Pulmonary artery endothelial cell (primary cell): ENCODE data around the gene PCDH9. TPM values are rescaled to one million over a fixed set of nuclear protein-coding genes. Genes with fewer than 3 reads are reported as not detected.

Experiments used
- DNase-seq: peaks from one replicate; pipeline ENCODE4 v3.0.0-alpha.2; 2011; ENCODE audit warnings: low read depth, low spot score
- total RNA-seq: library from RNA; depleted of rRNA; stranded (reverse); fragments of >200 nt; gene quantifications from 2 replicates; pipeline ENCODE4 v1.2.3, GENCODE V29; 2014

Gene PCDH9
- total RNA-seq, 1 donor from 2014 or later = 2.9 TPM

DNA sequence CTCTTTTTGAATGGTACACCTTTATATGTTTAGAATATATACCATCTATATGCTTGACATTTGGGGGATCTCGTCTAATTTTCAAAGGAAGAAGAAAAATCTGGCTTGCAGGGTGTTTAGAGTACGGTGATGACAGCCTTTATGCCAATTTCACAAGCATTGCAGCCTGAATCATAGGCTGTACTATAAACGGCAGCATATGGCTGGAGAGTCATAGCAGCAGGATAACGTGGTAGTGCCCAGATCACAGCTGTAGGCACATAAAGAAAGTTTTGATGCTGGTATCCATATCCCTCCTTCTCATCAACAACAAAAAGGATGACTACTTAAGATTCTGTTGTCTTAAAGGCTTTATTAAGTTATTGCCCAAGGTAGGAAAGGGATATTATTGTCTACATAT lies 253.0 kb downstream of the PCDH9 start:
- DNase-seq = no peak

- no peak for DNase-seq
Observed at GRCh38 chr13:66974889-66975288, 255.2 kb downstream of the PCDH9 start.

- no peak for DNase-seq
Observed at GRCh38 chr13:66974174-66974573, 256.0 kb downstream of the PCDH9 start.

DNA sequence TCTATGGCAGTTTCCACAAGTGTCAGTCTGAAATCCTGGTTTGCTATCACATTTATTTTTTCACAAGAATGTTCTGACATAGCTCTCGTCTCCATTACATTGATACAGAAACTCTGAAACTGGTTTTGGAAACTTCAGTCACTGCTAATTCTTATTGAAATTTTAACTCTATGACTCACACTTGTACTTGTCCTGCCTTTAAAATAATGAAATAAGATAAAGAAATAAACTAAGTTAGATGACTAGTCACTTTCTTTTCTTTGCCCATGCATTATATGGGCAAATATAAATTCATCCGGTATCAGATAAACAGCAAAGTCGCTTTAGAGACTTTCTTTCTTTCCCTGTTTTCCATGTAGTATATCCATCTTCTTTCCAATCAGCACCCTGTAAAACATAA lies 257.5 kb downstream of the PCDH9 start:
- DNase-seq = no peak

- DNase-seq = no peak
Observed at GRCh38 chr13:66971004-66971403, 259.1 kb downstream of the PCDH9 start.

DNA sequence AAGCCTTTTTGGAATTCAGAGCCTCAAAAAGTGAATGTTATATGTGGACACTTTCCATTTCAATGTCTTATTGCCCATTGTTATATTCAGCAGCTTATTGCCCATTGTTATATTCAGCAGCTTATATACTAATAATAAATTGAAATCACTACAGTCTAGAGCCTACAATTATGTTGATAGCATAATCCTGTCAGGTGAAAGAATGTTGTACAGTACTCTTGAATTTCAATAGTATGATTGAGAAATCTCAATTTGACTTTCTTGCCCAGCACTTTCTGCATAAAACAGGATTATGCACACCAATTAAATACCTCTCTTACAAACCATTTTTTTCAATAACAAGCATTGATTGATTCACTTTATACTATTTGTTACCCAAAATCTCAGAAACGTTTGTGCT lies 260.8 kb downstream of the PCDH9 start:
- DNase-seq = no peak

DNA sequence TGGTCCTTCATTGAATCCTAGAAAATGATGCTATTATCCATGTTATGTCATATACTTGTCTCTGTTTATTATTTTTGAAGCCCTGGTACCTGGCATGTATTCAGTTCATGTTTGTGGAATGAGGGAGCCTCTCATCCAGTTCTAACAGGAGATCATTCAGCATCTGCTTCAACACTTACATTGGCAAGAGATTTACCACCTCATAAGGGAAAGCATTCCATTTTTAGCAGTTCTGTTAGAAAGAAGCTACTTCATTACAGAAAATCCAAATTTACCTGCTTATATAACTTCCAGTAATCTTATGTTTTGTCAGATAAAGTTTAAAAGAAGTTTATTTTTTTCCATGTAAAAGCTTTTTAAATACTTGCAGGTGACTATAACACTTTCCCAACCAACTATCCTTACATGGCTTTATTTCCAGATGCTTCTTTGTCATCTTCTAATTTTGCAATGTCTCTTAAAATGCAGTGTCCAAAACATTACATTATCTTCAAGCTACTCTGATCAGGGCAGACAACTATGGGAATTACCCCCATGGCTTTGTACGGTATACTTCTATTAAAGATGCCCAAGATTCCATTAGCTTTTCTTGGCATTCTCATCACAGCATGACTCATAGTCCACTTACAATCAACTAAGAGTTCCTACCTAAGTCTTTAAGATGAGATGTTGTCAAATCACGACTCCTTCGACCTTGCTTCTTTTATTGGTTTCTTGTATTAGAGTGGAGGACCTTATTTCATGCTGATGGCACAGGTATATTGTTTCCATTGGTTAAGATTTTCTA lies 262.1 kb downstream of the PCDH9 start:
- DNase-seq = no peak

DNA sequence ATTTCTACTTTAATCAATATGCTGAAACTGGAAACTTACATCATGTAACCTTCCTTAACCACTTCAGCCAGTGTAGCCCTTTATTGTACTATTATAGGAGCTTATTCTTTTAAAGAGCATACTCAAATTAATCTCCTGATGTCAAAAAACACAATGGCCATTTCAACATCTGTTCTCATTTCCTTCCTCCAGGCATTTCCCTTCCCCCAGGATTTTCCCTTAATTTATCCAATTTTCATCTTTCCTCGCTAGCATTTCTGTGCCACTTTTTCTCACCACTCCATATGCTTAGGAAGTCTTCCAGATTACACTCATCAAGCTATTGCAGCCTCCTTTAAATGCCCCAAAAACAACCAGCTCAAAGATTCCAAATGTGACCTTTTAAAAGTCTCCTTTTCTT lies 265.0 kb downstream of the PCDH9 start:
- peak; percentile 26 for DNase-seq

GRCh38 chr13:66962953-66963352 lies 267.2 kb downstream of the PCDH9 start:
- DNase-seq = no peak

DNA sequence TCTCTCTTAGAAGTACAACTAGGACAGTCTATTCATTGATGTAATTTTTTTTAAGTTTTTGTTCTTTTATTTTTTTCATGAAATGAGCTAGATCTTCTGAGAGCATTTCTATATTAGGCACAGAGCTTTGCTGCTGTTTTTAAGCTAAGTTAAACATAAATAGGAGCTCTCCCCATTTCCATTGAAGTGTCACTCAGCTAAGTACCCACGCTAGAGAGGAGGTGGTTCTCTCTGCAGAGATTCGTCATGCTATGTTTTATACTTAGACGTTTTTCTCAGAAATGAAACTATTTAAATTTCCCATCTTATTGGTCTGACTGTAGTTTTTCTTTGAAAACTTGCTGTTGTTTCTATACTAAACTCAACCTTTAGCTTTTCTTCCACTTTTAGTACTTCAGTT lies 271.5 kb downstream of the PCDH9 start:
- no peak for DNase-seq

DNA sequence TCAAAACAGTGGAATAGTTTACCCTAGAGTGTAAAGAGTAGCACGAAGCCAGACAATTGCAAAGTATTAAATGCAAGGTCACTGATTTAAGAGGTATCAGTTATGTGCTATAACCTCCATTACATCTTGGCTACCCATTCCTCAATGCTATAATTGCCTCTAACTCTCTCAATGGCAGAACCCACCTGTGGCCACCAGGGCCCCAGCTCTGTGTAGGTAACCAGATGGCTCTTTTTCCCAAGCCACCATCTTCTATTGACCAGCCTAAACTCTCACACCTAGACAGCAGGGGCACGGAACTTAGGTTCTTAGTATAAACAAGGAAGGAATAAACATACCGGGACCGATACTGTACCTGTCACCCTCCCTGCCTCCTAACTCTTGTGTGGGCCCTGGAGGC lies 277.6 kb downstream of the PCDH9 start:
- DNase-seq = no peak

DNA sequence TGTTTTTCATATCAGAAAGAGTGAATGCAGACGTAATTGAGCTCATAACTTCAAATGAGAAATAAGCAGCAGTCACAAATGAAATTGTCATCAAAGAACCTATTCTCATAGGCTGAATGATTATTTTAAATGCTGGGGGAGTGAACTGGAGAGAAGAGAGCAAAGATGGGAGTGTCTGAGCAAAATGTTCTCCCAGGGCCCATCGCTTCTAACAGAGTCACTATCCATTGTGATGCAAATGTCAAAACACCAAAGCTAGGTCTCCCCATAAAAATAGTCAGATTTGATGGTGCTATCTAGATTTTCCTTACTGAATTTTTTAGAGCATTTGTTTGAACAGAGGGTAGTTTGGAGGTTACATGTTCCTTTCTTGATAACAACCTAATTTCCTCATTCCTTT lies 278.7 kb downstream of the PCDH9 start:
- no peak for DNase-seq

DNA sequence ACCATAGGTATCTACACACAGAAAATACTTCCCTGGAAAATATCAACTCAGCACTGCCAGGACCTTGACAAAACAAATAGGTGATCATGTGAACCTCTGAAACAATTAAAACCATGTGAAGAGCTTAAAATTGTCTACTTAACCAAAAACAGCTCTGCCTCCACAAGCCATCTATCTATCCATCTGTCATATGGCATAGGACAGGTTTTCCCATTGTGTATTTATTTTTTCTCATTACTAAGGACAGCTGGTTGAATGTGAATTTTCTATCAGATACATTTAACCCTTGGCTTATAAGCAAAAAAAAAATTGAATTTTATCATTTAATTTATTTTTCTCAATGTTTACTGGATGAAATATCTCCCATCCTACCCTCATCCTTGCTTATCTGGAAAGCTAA lies 279.5 kb downstream of the PCDH9 start:
- no peak for DNase-seq

DNA sequence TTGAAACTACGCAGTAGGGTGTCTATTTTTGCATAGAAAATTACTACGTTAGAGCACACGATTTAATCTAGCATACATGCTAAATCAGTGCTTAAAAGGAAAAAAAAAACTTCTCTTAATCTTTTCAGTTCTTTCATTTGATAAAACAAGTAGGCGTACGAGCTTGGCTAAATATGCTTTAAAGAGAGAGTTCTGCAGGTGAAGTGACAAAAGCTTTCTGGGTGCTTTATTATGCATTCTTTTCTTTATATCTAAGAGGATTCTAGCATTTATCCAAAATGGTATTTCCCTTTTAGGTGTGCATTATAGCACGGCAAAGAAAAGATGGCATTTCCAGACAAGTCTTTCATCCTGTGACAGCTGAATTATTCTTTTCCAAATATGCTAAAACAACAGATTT lies 281.2 kb downstream of the PCDH9 start:
- DNase-seq = no peak

DNA sequence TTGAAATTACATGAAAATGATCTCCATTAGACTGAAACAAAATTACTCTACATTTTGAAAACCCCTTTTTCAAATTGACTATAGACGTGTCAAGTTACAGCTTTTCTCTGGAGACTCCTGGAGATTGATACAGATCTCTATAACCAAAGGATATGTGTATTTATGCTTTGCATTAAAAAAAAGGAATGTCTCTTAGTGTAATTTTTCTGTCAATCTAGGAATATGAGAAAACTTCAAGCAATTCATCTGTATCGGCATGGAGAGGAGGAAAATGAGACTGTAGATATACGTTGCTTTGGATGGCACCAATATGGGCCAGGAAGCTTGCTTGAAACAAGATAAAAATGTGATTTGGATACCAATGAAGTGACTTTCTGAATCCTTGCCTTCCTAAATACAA lies 286.6 kb downstream of the PCDH9 start:
- DNase-seq = no peak

- DNase-seq = peak; percentile 35
Observed at GRCh38 chr13:66940113-66940512, 290.0 kb downstream of the PCDH9 start.

DNA sequence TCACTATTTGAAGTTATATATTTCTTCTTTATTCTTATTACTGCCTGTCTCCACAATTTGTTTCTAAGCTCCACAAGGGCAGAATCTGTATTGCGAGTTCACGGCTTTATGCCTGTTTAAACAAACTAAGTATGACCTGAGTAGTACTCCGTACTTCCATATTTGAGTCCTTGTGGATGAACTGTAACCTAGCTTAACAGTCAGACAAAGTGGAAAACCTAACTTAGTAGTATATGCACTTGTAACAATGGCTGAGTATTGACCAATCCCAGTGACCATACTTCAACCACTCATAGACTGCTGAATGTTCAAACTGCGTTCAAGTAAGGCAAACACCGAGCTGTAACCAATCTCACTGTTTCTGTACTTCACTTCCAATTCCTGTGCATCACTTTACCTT lies 292.7 kb downstream of the PCDH9 start:
- DNase-seq = no peak

DNA sequence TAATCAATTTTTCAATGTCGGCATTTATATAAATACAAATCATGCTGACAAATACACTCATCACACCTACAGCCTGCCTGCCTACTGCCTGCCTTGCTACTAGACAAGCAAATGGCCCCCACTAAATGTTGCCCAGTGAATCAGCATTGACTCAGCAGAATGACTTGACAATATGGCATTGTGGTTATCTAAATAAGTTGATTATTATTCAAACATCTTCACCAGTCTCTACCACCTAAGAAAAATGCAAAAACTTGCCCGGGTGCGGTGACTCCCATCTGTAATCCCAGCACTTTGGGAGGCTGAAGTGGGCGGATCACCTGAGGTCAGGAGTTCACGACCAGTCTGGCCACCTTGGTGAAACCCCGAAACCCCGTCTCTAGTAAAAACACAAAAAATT lies 296.1 kb downstream of the PCDH9 start:
- no peak for DNase-seq

- DNase-seq = no peak
Observed at GRCh38 chr13:66933527-66933926, 296.6 kb downstream of the PCDH9 start.

DNA sequence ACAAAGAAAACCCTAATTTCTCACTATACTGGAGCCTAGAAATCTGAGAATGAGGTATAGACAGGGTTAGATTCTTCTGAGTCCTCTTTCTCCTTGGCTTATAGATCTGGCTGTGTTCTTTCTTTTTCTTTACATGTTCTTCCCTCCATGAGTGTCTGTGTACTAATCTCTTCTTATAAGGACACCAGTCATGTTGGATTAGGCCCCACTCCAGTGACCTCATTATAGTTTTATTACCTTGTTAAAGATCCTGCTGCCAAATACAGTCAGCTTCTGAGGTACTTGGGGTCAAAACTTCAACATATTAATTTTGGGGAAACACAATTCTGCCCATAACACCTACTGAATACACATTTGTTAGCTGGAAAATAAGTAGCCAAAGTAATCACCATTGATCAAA lies 302.6 kb downstream of the PCDH9 start:
- DNase-seq = no peak

DNA sequence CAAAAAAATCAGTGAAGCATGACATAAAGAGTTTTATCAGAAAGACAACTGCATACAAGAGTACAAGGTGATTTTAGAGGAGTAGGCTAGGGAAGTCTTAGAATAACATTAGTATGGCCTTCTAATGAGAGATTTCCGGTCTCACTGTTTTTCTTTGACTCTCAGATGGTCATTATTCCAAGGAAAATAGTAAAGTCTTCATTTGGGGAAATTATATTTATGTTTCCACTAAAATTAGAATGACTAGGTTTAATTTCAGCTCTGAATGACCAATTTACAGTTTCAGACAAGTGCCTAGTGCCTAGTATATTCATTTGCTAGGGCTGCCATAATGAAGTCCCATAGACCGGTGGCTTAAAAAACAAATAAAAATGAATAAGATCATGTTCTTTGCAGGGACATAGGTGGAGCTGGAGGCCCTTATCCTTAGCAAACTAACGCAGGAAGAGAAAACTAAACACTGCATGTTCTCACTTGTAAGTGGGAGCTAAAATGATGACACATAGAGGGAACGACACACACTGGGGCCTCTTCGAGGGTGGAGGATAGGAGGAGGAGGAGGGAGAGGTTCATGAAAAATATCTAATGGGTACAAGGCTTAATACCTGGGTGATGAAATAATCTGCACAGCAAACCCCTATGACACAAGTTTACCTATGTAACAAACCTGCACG lies 303.1 kb downstream of the PCDH9 start:
- no peak for DNase-seq

DNA sequence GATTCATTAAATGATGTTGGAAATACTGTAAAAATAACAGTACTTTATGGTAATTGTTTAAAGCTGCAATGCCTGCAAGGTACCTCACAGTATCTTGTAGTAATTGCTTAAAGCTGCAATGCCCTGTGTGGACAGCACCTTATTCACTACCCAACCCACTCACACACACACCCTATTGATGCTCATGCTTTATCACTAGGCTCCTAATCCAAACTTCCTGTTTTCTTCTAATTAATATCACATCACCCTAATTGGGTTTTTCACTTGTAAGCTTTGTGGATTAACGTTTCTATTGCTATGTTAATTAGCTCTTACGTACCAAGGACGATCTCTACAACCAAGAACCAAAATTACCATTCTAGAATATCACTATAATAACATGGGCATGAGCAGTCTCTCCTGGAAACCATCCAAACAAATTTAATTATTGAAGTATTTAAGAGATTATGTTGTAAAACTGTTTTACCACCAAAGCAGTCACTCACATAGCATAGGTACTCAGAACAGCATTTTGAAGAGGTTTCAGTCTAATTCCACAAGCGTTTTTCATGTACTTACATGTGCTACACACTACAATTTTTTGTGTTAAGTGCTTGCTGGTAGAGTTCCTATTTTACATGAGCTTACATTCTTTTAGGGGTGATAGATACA lies 303.8 kb downstream of the PCDH9 start:
- no peak for DNase-seq

DNA sequence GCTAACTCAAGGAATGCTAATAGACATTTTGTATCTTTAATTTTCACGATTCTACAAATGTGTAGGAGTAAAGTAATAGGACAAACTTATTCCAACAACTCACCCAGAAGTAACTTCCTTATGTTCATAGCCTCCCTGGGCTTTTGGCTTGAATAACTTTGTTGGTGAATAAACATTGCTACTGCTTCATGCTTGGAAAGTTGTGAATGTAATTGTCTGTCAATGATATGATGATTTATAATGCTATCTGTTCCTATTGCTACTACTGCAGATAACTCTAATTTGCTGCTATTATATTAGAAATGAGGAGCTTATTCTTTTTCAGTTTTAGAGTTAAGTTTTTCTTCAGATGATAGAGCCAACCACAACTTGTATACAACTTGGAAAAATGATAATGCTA lies 307.7 kb downstream of the PCDH9 start:
- no peak for DNase-seq
